RPMI8226 (cell line): ENCODE results near the gene MAFB.
A peak's percentile ranks its signal among the peaks of the same experiment; 100 is the strongest.

Experiments used
- DNase-seq: peaks from one replicate; pipeline ENCODE4 v3.0.0-alpha.2; 2015

Gene MAFB

DNA sequence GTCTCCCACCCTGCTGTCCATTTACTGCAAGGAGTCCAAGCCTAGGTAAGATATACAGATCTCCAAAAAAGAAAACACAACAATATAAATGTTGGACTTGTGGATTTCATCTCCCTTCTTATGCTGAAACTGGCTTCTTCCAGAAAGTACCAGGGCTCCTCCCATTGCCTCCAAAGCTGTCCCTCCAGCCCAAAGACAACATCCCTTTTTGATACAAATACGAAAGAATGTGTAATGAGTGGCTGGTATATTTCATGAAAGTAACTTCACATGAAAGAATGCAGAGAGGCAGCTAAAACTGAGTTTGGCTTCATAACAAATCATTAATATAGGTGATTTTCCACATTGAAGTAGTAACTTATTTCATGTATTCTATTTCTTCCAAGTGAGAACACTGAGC is 7.9 kb downstream of the MAFB start:
- no peak for DNase-seq

DNA sequence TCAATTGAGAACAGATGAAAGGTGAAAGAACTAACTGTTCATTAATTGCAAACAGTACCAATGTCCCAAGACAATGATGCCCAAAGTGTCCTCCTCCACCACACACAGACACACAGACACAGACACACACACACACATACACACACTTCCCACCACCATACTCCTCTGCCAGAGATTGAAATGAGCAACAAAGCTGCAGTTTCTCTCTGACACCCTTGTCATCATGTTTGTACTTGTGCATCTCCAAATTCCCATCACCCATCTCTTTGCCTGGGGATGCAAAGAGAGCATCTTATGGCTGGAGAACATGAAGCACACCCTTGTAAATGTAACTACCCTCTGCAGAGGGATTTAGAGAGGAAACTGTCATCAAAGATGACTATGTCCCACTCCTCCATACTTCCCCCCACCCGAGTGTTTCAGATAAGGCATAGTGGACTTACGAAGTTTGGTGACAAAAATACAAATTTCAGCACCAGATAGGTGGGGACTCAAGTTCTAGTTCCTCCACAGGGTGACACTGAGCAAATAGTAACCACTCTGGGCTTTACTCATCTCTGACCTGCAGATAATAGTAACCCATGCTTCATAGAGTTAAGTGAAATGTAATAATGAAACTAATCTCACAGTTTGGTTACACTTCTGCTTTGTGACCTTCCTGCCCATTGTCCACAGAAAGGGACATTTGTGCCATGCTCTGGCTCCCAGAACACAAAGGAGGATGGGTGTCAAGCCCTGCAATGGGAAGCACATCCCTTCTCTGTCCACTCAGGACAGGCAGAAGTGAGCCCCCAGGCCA is 8.7 kb downstream of the MAFB start:
- no peak for DNase-seq

DNA sequence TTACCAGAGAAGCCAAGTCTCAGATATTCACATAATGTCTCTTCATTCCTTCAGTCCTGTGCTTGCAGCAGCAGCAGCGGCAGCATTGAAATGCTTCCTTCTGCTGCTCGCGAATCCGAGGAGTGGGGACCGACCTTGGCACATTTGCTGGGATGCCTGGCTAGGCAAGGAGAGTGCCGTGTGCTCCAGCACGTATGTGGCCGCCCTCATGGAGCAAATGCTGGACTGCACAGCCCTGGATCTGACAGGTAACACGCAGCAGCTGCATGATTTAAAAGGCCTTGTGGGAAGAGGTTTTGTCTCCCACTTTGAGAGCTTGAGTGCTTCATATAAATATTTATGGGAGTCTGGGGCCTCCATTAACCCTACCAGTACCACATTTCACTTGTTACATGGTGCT is 9.9 kb downstream of the MAFB start:
- DNase-seq: no peak

DNA sequence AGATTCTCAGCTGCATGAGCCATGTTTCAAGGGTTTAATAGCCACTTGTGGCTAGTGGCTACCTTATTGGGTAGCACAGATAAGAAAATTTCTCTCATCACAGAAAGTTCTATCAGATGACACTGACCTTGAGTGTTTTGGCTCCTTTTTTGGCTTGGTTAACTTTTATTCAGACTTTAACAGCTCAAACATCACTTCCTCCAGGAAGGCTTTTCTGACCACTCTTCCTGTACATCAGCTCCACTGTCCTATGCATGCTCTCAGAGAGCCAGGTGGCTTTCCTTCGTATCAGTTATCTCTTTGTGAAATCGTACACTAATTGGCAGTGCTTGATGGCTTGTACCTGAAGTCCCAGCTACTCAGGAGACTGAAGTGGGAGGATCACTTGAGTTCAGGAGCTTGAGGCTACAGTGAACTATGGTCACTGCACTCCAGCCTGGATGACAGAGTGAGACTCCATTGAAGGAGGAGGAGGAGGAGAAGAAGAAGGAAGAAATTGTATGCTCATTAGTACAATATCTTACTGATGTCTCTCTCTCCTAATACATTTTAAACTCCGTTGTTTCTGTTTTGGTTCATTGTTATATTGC is 10.7 kb downstream of the MAFB start:
- no peak for DNase-seq

DNA sequence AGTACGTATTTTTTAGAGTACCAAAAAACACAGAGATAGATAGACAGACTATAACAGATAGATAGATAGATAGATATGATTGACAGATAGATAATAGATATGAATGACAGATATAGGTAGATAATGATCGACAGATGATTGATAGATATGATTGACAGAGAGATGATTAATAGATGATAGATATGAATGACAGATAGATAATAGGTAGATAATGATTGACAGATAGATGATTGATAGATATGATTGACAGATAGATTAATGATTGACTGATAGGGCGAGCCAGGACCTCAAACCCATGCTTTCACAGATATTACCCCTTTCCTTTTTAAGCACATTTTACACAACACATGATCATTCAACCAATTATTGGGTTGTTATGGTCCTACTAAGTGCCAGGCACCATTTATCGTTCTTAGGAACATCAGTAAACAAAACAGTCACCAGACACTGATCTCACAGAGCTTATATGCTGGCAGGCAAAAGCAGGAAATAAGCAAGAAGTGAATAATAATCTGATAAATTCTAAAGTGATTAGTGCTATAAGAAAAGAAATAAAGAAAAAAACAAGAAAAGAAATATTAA is 11.6 kb downstream of the MAFB start:
- DNase-seq: no peak

DNA sequence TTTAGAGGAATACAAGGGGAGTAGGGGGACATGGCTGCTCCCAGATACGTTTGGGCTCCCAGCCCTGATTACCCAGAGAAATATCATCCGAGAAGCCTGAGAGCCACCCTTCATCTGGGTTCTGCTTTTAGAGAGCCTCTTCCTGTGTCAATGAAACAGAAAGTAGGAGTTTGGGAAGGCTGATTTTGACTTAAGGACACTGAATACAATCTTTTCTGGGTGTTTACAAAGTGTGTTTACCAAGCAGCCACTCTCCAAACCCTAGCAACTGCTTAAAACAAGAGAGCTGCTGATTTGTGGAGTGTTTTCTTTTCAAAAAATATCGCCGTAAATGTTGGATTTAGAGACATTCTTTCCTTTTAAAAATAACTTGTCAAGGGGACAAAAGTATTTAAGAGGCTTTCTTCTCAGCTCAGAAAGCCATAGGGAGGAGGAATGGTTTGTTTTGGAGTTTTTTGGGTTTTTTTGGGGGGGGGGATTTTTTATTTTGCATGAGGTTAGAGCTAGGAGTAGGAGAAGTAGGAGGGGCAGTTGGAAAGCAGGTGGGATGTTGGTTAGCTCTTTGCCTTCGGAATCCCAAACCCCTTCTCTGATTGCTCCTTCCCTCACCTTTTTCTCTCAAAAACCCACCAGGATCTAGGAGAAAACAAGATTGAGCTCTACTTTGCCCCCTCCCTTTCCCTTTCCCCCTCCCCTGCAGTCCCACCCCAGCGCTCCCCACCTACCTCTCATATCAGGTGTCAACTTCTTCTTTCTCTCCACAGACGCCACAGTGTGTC is 12.4 kb downstream of the MAFB start:
- no peak for DNase-seq

DNA sequence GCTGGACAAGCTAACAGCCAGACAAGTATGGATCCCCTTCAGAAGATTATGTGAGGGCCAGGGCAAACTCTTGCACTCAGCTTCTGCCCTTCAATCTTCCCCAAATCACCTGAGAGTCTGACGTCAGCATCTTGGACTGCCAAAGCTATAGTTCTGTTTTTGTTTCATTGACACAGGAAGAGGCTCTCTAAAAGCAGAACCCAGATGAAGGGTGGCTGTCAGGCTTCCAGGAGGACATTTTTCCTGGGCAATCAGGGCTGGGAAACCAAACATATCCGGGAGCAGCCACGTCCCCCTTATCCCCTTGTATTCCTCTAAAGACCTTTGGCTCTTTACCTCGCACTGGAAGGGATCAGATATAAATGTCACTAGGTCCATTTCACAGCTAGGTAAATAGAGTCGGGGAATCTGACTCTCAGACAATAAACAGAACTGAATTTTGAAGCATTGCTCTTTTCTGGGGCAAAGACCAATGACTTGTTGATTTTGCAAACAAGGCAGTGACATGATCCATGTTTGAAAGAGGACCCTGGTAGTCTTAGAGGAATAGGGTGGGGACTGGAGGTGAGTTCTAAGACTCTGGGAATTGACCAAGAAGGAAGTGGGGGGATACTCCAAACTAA is 13.3 kb downstream of the MAFB start:
- DNase-seq: peak; percentile 9

DNA sequence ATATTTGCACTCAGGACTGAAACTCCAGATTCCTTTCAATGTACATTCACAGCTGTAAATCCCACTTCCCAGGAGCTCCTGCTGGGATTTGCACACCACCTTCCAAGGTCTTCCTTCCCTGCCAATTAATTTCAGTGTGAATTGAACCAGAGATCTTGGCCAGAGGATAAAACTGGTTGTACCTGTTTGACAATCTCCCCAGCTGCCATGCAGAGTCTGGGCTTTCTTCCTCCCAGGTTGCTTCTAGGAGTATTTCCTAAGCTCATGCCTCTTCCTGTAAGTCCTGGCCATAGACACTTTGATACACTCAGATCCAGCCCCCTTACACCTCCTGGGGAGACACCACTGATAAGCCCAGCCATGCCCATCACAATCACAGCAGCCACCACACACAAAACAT is 15.6 kb downstream of the MAFB start:
- no peak for DNase-seq

DNA sequence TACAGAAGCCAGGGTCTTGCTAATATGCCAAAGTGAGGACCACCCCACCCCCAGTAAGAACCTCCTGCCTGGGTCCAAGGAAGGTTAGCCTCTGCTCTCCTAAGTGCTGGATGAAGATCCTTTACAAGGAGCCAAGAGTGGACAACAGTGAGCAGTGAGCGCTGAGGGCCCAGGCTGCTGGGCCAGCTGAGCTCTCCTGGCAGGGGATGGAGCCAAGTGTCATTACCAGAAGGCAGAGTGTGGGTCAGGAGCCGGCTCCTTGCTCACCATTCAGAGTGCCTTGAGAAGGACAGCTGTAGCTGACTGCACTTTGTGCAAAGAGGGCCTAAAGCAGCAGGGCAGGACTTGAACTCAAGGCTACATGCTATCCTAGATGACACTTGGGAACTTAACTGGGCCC is 16.9 kb downstream of the MAFB start:
- DNase-seq: no peak

DNA sequence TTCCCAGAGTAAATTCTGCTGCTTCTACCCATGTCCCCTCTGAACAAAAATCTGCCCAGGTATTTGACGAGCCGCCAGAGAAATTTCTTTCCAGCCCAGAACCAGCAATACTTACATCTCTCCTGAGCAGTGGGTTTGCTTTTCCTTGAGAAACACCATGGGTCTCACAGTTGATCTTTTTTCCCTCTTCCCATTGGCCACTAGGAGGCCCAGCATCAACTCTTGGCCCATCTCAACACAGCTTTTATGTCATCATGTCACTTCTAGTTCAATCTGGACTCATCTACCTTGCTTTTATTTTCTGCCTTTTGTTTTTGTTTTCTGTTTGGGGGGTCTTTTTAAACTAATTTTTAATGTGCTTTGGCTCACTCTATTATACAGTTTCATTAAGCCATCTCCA is 18.8 kb downstream of the MAFB start:
- no peak for DNase-seq

DNA sequence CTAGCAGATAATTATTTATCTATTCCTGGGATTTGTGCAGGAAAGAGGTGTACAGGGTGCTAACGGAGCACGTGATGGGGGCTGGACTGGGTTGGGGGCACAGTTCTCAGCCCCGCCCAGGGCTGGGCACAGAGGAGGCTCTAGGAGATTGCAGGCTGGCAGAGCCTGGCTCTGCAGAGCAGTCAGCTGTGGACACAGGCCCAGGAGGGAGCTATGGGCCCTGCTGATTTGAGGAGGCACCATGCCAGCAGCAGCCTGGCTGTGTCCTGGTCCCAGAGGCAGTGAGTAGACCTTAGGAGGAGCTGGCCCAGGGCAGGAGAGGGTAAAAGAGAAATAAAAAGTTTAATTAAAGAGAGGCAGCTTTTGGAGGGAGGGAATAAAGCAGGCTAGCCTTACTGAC is 19.3 kb downstream of the MAFB start:
- DNase-seq: no peak

DNA sequence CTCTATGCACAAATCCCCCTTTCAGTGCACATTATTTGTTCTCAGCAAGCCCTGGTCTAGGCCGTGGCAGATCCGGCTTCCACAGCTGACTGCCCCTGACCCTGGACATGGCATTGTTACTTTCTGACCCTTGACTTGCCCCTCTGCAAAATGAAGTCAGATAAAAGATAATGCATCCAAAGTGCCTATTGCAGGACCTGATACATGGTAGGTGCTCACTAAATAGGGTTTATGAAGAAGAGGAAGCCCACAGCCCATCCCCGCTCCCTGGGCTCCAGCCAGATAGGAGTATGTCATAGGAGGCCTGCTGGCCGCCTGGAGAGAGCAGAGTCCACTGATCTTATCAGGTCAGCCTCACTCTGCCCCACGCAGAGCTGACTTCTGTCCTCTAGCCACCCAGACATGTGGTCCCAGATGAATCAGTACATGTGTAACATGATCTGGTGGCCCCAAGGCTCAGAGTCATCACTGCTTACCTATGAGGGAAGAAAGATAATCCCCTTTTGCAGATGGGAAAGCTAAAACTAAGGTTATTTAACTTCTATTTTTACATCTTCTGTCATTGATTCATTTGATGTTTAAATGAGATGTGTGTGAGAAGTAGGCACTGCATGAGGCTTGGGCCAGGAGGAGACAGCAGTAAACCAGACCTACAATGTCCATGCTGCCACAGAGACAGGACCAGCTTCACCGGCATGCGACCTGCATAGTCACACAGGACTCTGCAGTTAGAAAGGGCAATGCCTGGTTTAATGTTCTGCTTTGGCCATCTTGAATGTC is 20.4 kb downstream of the MAFB start:
- DNase-seq: no peak

DNA sequence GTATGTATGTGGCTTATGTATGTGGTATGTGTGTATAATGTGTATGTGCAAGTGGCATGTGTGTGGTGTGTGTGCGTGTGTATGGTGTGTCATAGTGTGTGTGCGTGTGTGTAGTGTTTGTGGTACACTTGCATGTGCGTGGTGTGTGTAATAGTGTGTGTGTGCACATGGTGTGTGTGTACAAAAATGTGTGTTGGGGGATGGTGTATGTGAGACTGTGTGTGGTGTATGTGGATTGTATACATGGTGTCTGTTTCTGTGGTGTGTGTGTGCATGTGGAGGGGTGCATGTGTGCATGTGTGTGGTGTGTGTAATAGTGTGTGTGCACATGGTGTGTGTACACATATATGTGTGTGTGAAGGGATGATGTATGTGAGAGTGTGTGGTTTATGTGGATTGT is 21.5 kb downstream of the MAFB start:
- no peak for DNase-seq

DNA sequence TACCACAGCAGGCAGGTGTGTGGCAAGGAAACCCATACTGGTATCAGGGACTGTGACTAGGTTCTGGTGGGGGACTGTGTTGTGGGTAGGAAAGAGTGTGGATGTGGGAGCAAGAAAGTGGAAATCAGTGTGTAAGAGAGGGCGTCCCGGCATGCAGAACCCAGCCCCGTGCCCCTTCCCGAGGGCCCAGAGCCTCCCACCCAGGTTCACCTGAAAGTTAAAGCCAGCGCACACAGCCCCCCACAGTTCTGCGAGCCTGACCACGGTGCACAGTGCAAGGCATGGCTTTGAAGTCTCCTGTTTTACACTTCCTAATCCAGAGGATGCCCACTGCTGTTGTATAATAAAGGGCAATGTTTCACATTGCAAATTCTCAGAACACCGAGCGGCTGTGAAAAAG is 22.7 kb downstream of the MAFB start:
- no peak for DNase-seq

DNA sequence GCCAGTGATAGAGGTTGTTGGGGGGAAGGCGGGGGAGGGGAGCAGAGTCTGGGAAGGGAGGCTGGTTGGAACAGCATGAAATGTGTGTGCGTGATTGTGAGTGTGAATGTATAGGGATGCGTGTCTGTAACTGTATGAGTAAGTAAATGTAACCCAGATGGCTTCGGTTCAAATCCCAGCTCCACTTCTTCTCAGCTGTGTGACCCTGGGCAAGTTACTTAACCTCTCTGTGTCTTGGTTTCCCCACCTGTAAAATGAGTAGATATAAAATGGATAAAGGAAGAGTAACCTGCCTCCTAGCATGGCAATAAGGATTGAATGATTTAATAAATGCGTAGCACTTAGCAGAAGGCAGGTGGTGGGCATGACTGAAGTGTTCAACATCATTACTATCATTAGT is 24.1 kb downstream of the MAFB start:
- DNase-seq: no peak

DNA sequence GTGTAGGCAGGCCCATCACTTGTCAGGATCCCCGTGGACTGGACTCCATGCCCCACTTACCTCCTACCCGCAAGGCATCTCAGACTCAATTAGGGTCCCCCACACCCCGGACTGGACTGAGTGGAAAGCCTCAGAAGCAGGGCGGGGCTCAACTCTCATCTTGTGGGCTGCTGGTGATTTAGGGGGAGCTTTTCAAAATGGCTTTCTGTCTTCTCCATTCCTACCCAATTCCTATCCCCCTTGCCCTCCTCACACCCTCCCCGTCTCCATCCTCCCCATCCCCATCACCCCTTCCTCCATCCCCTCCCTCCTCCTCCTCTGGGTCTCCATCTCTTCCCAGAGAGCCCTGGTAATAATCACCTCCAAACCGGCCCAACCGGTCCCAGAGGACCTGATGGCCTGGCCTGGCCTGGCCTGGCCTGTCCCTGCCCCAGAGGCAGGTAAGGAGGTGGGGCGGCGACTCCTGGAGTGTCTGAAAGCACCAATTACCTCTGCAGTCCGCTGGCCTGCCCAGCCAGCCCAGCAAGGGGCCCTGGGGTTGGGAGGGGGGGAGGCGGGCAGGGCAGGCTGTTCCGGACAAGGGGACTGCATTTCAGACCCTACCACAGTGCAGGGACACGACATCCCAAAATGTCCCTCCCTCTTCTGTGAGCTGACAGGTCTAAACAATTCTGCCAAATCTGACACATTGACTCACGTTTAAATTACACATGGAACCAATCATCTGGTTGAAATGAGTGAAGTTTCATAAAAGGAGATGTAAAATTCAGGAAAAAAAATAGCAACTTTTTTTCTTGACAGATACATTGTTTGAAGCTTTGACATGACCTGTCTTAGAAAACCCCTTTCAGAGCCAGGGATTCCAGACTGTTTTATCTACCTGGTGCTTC is 24.8 kb downstream of the MAFB start:
- DNase-seq: no peak

DNA sequence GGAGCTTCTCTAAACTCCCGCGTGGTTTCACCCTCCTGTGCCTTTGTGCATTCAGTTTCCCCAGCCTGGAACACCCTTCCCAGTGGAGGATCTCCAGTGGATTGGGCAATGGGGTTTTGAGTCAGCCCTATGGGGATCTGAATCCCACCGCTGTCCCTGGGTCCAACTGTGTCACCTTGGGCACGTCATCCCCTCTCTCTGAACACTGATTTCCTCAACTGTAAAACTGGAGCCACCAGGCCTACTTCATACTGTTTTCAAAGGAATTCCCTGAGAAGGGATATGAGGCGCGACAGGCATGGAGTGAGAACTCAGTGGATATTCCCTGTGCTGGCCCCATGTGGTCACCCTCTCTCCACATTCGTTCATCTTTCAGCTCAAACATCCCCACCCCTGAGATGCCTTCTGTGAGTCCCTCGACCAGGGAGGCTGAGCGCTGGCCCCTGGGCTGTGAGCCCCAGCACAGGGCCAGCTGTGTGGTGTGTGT is 25.7 kb downstream of the MAFB start:
- no peak for DNase-seq

DNA sequence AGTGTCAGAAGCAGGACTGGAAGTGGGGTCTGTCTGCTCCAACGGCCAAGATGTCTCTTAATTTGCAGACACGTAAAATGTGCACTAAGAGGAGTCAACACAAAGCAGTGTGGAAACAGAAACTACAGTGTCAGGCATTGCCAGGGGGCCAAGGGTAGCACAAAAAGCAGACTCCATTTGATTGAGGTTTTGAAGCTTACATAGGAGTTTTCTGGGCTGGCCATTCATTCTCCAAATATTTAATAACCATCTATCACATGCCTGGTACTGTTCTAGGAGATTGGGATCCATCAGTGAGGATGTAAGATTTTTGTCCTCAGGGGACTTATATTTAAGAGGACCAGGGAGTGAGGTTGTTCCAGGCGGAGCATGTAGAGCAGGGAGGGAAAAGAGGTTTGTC is 29.5 kb downstream of the MAFB start:
- no peak for DNase-seq

DNA sequence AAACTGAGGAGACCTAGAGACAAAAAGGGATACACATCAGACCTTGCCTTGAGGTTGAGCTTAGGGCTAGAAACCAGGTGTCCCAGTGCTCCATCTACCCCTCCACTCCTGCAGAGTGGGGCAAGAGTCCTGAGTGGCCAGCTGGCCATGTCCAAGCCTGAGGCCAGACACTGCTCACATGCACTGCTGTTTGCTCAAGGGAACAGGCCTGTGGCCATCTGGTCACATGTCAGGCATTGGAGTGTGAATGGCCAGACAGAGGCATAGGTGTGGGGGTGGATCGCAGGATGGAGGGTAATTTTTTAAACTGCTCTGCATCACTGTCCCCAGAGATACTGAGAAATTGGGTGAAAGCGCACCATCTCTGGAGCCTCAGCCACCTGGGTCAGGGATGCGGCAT is 30.5 kb downstream of the MAFB start:
- DNase-seq: no peak

DNA sequence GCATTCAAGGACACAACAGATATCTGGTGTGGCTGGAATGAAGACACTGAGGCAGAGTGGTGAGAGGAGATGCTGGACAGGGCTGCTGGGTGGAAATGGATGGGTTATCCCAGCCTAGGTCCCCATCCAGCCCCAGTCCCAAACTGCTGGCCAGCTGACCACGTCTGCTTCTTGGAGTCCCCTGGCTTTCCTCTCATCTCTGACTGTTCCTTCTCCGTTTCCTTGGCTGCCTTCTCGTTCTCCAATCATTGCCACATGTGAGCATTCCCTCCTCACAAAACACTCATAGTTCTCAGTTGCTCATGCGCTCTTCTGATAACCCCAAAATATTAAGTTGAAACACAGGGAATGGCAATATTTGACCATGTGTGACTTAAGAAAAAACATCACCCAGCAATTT is 31.5 kb downstream of the MAFB start:
- no peak for DNase-seq

DNA sequence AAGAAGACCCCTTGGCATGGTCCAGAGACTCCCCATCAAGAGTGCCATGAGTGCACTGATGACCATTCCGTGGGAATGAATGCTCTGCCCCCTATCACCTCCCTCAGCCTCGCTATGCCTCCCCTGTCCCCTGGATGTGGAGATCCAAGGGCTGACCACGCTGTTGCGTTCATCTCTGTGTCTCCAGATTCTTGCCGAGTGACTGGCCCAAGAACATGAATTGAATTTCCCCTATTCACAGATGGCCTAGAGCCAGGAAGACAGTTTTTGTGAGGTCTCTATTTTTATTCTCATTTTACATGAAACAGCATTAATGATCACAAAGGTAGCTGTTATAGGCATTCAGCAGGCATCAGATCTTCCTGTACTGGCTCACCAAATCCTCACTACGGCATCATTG is 33.6 kb downstream of the MAFB start:
- DNase-seq: no peak
